GM12873 (cell line): ENCODE data around the gene AUTS2.

Source experiments
- CTCF ChIP-seq: IDR thresholded peaks from 2 replicates; pipeline ENCODE4 v1.5.1; 2012; ENCODE audit warnings: low read depth, mild to moderate bottlenecking, moderate library complexity, low read length, control low read depth; ENCODE audit not compliant: insufficient read depth; ENCODE audit errors: missing control alignments

AUTS2 gene

DNA sequence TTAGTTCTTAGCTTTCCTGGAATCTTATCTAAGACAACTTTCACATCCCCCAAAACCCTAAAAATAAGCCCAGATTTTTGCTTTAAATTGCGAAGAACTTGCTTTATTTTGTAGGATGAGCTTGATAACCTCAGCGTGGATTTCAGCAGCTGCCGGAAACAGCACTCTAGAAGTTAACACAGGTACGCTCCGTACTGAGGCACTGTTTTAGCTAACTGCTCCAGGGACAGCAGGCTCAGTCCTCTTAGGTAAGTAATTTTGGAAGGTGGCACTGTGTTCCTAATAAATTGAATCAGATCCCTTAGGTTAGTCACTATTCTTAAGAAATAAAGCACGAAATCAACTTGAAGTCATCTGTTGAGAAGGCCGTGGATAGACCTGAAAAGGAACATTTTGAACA lies 2.2 kb upstream of the AUTS2 start:
- TF ChIP-seq CTCF = no peak

- TF ChIP-seq CTCF = no peak
Observed at GRCh38 chr7:69596723-69597277, 1.5 kb upstream of the AUTS2 start.

GRCh38 chr7:69597278-69598076 lies 798 bp upstream of the AUTS2 start:
- TF ChIP-seq CTCF = no peak

GRCh38 chr7:69598487-69599285 lies 411 bp downstream of the AUTS2 start:
- no peak for TF ChIP-seq CTCF

DNA sequence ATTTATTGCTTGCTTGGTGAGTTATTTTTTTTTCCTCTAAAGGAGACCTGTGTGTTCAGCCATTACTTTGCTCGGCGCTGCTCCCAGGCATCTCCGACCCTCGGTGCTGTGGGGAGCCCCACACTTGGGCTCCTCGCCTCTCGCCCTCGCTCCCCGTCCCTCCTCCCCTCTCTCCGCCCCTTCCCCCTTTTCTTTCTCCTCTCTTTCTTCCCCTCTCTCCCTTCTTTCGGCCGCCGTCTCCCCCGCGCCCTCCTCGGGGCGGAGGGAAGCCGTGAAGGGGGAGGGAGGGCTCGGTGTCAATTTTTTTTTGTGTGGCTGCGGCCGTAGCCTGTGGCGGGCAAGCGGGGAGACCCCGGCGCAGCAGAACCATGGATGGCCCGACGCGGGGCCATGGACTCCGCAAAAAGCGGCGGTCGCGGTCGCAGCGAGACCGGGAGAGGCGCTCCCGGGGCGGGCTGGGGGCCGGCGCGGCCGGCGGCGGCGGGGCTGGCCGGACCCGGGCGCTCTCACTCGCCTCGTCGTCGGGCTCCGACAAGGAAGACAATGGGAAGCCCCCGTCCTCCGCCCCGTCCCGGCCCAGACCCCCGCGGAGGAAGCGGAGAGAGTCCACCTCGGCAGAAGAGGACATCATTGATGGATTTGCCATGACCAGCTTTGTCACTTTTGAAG lies 1.1 kb downstream of the AUTS2 start:
- no peak for TF ChIP-seq CTCF

GRCh38 chr7:69599955-69600709 lies 1.9 kb downstream of the AUTS2 start:
- TF ChIP-seq CTCF = no peak
